ENCODE data around the gene CRIM1.

The CRIM1 gene

DNA sequence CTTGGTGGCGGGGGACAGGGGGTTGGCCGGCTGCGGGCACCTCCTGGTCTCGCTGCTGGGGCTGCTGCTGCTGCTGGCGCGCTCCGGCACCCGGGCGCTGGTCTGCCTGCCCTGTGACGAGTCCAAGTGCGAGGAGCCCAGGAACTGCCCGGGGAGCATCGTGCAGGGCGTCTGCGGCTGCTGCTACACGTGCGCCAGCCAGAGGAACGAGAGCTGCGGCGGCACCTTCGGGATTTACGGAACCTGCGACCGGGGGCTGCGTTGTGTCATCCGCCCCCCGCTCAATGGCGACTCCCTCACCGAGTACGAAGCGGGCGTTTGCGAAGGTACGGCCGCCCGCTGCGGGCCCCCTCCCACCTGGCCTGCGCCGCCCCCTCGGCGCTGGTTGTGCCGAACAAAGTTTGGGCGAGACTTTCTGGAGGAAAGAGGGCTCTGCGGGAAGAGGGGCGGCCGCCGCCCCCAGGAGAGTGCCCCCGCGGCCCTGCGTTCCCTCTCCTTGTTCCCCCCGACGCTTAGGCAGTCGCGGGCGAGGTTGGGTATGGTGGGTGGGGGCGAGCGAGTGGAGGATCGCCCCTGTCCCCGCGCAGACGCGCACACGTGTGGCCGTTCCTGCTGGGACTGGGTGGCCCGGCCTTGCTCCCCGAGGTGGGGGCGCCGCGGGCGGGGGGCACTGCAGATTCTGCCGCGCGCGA, 866 bp downstream of the CRIM1 start:
- Histone ChIP-seq H3K18ac (ENCODE audit: low read depth in 1 of 2, low read length in 2 of 2) (peak overlapping the region; percentile 92 to 96), H2AK5ac (ENCODE audit: low read length, severe bottlenecking) (no peak overlapping the region), H2BK120ac (ENCODE audit: low read depth, low read length) (peak overlapping the region; percentile 96), H3K27me3 (ENCODE audit: control insufficient read depth in 1 of 2, insufficient read depth in 1 of 2, low read length in 2 of 2) (no peaks in the 10 kb centered on the region), H3K27ac (ENCODE audit: low read length, poor library complexity, severe bottlenecking) (peak overlapping the region; percentile 62), H3K4me3 (ENCODE audit: insufficient read depth in 1 of 2, low read depth in 1 of 2, low read length in 2 of 2) (peak overlapping the region; percentile 86 to 92), H3K4me1 (ENCODE audit: control insufficient read depth, insufficient read depth, low read depth, low read length) (peaks cover 7% of the 10 kb centered on the region), H3K4me2 (ENCODE audit: low read length, poor library complexity, severe bottlenecking) (peak overlapping the region; percentile 59), H3K14ac (ENCODE audit: low read length in 2 of 2) (peak overlapping the region; percentile 68 to 78), H2BK5ac (ENCODE audit: low read depth, low read length, poor library complexity, severe bottlenecking) (peak overlapping the region; percentile 92), H2AFZ (ENCODE audit: low read depth, low read length) (peak overlapping the region; percentile 56), H3K36me3 (ENCODE audit: control insufficient read depth in 1 of 2, insufficient read depth in 2 of 2, low read depth in 1 of 2, low read length in 2 of 2) (no peaks in the 10 kb centered on the region), H4K91ac (ENCODE audit: low read length) (peak overlapping the region; percentile 93), H3K9ac (ENCODE audit: low read length) (peak overlapping the region; percentile 90), H3K4ac (ENCODE audit: low read depth in 1 of 2, low read length in 2 of 2) (peak overlapping the region; percentile 71 to 92), H2BK12ac (ENCODE audit: low read length in 2 of 2) (peak overlapping the region; percentile 44 to 70), H2BK15ac (ENCODE audit: low read depth, poor library complexity, severe bottlenecking) (peak overlapping the region; percentile 87), H3K9me3 (ENCODE audit: control insufficient read depth, low read length) (no peaks in the 10 kb centered on the region), H3K23ac (ENCODE audit: low read length in 2 of 2) (peak overlapping the region; percentile 96 to 98), H4K8ac (ENCODE audit: low read length) (peak overlapping the region; percentile 90), H3K79me1 (replicated peaks; ENCODE audit: low read length, poor library complexity, severe bottlenecking) (no peaks in the 10 kb centered on the region)
- WGBS, result 0% methylated on average over 47 of the region's 74 CpGs
- DNase-seq, result peak; percentile 67

DNA sequence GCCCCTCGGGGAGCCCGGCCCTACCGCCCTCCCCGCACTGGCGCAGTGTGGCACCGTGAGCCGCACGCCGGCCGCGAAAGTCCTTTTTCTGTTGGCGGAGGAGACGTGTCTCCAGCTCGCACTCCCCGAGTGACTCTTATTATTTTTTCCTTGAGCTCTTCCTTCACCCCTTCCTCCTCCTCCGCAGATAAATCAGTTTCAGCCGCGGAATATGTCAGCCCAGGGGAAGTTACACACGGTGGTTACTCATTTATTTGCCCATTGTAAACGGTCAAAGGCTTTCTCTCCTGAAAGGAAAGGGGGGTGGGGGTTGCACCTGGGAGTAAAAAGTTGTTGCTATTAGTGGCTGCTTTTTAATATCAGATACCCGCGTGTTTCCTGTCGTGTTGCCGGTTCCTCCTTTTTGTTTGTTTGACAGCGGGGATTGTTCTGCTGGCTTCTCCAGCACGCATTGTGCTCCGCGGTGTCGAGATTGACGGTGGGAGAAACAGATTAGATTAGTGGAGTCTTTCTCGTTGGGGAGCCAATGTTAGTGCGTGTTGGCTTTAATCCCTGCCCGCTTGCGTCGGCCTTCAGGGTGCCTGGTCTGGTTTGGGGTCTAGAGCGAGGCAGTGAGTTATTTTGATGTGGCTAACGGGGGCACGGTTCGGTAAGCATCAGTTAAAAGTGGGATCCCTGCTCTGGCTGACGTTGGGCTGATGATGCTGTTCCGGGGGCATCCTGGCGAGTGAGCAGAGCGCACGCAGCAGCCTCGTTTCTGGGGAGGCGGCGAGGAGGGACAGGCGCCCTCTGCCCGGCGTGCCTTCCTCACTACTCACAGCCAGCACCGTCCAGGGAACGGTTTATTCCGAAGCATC, 1.6 kb downstream of the CRIM1 start:
- H2BK5ac ChIP-seq (ENCODE audit: low read depth, low read length, poor library complexity, severe bottlenecking), result peak overlapping the region; percentile 92
- no peaks in the 10 kb centered on the region for H3K36me3 ChIP-seq (ENCODE audit: control insufficient read depth in 1 of 2, insufficient read depth in 2 of 2, low read depth in 1 of 2, low read length in 2 of 2)
- WGBS, result under 1% methylated on average over 50 of the region's 53 CpGs
- H2BK12ac ChIP-seq (ENCODE audit: low read length in 2 of 2), result peak overlapping the region in 1 of 2 experiments; percentile 70
- H3K9me3 ChIP-seq (ENCODE audit: control insufficient read depth, low read length), result no peaks in the 10 kb centered on the region
- H3K4me3 ChIP-seq (ENCODE audit: insufficient read depth in 1 of 2, low read depth in 1 of 2, low read length in 2 of 2), result peak overlapping the region; percentile 86 to 92
- peak overlapping the region; percentile 90 for H3K9ac ChIP-seq (ENCODE audit: low read length)
- peak overlapping the region; percentile 51 to 96 for H3K23ac ChIP-seq (ENCODE audit: low read length in 2 of 2)
- peak overlapping the region; percentile 85 for H3K27ac ChIP-seq (ENCODE audit: low read length, poor library complexity, severe bottlenecking)
- peak overlapping the region; percentile 26 for H2BK15ac ChIP-seq (ENCODE audit: low read depth, poor library complexity, severe bottlenecking)
- peak overlapping the region; percentile 96 for H2BK120ac ChIP-seq (ENCODE audit: low read depth, low read length)
- peak overlapping the region; percentile 9 to 71 for H3K4ac ChIP-seq (ENCODE audit: low read depth in 1 of 2, low read length in 2 of 2)
- H3K4me1 ChIP-seq (ENCODE audit: control insufficient read depth, insufficient read depth, low read depth, low read length), result peaks cover 9% of the 10 kb centered on the region
- H2AK5ac ChIP-seq (ENCODE audit: low read length, severe bottlenecking), result no peak overlapping the region
- H2AFZ ChIP-seq (ENCODE audit: low read depth, low read length), result no peak overlapping the region
- DNase-seq, result peak; percentile 92
- H4K91ac ChIP-seq (ENCODE audit: low read length), result peak overlapping the region; percentile 93
- H3K4me2 ChIP-seq (ENCODE audit: low read length, poor library complexity, severe bottlenecking), result peak overlapping the region; percentile 59
- peak overlapping the region; percentile 87 for H4K8ac ChIP-seq (ENCODE audit: low read length)
- H3K18ac ChIP-seq (ENCODE audit: low read depth in 1 of 2, low read length in 2 of 2), result peak overlapping the region; percentile 92 to 96
- no peaks in the 10 kb centered on the region for H3K79me1 ChIP-seq (replicated peaks; ENCODE audit: low read length, poor library complexity, severe bottlenecking)
- H3K14ac ChIP-seq (ENCODE audit: low read length in 2 of 2), result peak overlapping the region in 1 of 2 experiments; percentile 68
- H3K27me3 ChIP-seq (ENCODE audit: control insufficient read depth in 1 of 2, insufficient read depth in 1 of 2, low read length in 2 of 2), result no peaks in the 10 kb centered on the region

GRCh38 chr2:36357847-36358659, 2.5 kb downstream of the CRIM1 start:
- Histone ChIP-seq H2AFZ (ENCODE audit: low read depth, low read length) (no peak overlapping the region), H2BK5ac (ENCODE audit: low read depth, low read length, poor library complexity, severe bottlenecking) (no peak overlapping the region)

More at GRCh38 chr2:36357847-36358659, 2.5 kb downstream of the CRIM1 start:
- Histone ChIP-seq H3K9me3 (ENCODE audit: control insufficient read depth, low read length) (no peaks in the 10 kb centered on the region), H4K8ac (ENCODE audit: low read length) (peak overlapping the region; percentile 4), H3K9ac (ENCODE audit: low read length) (peak overlapping the region; percentile 90), H3K14ac (ENCODE audit: low read length in 2 of 2) (no peak overlapping the region), H2BK120ac (ENCODE audit: low read depth, low read length) (no peak overlapping the region), H2AK5ac (ENCODE audit: low read length, severe bottlenecking) (no peak overlapping the region), H4K91ac (ENCODE audit: low read length) (no peak overlapping the region), H2BK15ac (ENCODE audit: low read depth, poor library complexity, severe bottlenecking) (no peak overlapping the region), H3K23ac (ENCODE audit: low read length in 2 of 2) (no peak overlapping the region), H3K36me3 (ENCODE audit: control insufficient read depth in 1 of 2, insufficient read depth in 2 of 2, low read depth in 1 of 2, low read length in 2 of 2) (no peaks in the 10 kb centered on the region), H3K4me2 (ENCODE audit: low read length, poor library complexity, severe bottlenecking) (peak overlapping the region; percentile 59), H3K4me1 (ENCODE audit: control insufficient read depth, insufficient read depth, low read depth, low read length) (peaks cover 12% of the 10 kb centered on the region), H3K27ac (ENCODE audit: low read length, poor library complexity, severe bottlenecking) (peak overlapping the region; percentile 85), H3K27me3 (ENCODE audit: control insufficient read depth in 1 of 2, insufficient read depth in 1 of 2, low read length in 2 of 2) (no peaks in the 10 kb centered on the region), H3K4me3 (ENCODE audit: insufficient read depth in 1 of 2, low read depth in 1 of 2, low read length in 2 of 2) (peak overlapping the region; percentile 86 to 92), H3K79me1 (replicated peaks; ENCODE audit: low read length, poor library complexity, severe bottlenecking) (no peaks in the 10 kb centered on the region), H2BK12ac (ENCODE audit: low read length in 2 of 2) (no peak overlapping the region), H3K18ac (ENCODE audit: low read depth in 1 of 2, low read length in 2 of 2) (peak overlapping the region; percentile 9 to 92), H3K4ac (ENCODE audit: low read depth in 1 of 2, low read length in 2 of 2) (no peak overlapping the region)
- 8% methylated on average over 7 of the region's 9 CpGs for WGBS
- peak; percentile 90 for DNase-seq

All from mesenchymal stem cell (in vitro differentiated cells and primary cell).